ENCODE data around the gene ANP32A. TPM values are rescaled to one million over a fixed set of nuclear protein-coding genes. Genes with fewer than 3 reads are reported as not detected.

Gene ANP32A
- total RNA-seq, 1 experiment from 2014 or later = 220 TPM

DNA sequence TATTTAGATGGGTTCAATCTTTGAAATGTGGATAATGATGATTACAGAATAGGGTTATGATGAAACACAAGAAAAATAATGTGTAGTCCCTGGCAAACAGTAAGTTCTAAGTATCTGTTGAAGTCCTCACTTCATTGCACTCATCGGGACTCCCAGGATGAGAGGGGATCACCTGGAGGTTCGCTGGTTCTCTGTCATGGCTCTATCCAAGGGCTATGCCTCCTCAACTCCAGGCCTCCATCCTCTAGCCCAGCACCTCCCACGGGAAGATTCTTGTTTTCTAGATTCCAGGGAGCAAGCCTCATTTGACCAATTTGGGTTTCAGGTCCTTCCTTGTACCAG lies 45.5 kb downstream of the ANP32A start:
- no TSS peak for BruUV-seq (replicated peaks)
- intact Hi-C loops (cut with micrococcal nuclease) = no loop called here
- DNase-seq (ENCODE audit: low read depth, low spot score) (no peak), ATAC-seq (no peak)
- Histone ChIP-seq H3K4me1 (ENCODE audit: control insufficient read depth in 1 of 2, insufficient read depth in 2 of 2, low read length in 2 of 2) (no peaks in the 10 kb centered on the region), H3K79me2 (ENCODE audit: insufficient read depth, low read length) (no peaks in the 10 kb centered on the region), H3K9me3 (ENCODE audit: control insufficient read depth in 1 of 2, insufficient read depth in 1 of 2, low read depth in 1 of 2, low read length in 2 of 2) (no peaks in the 10 kb centered on the region), H3K4me3 (replicated peaks in 1 of 2; ENCODE audit: low read depth in 1 of 2, low read length in 2 of 2) (no peak overlapping the region), H3K9ac (ENCODE audit: low read length) (no peak overlapping the region), H3K27ac (ENCODE audit: low read depth, low read length) (no peak overlapping the region), H3K36me3 (ENCODE audit: control insufficient read depth in 1 of 2, insufficient read depth in 2 of 2, low read length in 2 of 2) (peaks cover 11 to 13% of the 10 kb centered on the region in 2 experiments; a peak in 3 of 4 replicates), H2AFZ (ENCODE audit: low read depth, low read length, poor library complexity, severe bottlenecking) (no peak overlapping the region), H3K27me3 (ENCODE audit: insufficient read depth, low read length) (no peaks in the 10 kb centered on the region), H3K9me2 (ENCODE audit: insufficient read depth) (no peaks in the 10 kb centered on the region), H4K20me1 (ENCODE audit: insufficient read depth) (no peaks in the 10 kb centered on the region), H3K4me2 (ENCODE audit: low read length) (no peak overlapping the region)
- ChIA-PET CTCF (no interaction called here), POLR2A (no interaction called here), RAD21 (ENCODE audit: low non-redundant PET in 1 of 2, low total read pairs in 2 of 2, uncharacterized antibody in 2 of 2, unreplicated experiment in 2 of 2) (no interaction called here)
- no peak for TF ChIP-seq SRF (IDR thresholded peaks at IDR 0.05; ENCODE audit: low read depth)
- no peak for TF ChIP-seq SP1 (IDR thresholded peaks at IDR 0.05; ENCODE audit: low read depth)
- TF ChIP-seq EGR1 (IDR thresholded peaks at IDR 0.05; ENCODE audit: low read depth) = no peak
- no peak for TF ChIP-seq EZH2phosphoT487 (IDR thresholded peaks at IDR 0.05; ENCODE audit: borderline replicate concordance)
- TF ChIP-seq, protein P1, sequence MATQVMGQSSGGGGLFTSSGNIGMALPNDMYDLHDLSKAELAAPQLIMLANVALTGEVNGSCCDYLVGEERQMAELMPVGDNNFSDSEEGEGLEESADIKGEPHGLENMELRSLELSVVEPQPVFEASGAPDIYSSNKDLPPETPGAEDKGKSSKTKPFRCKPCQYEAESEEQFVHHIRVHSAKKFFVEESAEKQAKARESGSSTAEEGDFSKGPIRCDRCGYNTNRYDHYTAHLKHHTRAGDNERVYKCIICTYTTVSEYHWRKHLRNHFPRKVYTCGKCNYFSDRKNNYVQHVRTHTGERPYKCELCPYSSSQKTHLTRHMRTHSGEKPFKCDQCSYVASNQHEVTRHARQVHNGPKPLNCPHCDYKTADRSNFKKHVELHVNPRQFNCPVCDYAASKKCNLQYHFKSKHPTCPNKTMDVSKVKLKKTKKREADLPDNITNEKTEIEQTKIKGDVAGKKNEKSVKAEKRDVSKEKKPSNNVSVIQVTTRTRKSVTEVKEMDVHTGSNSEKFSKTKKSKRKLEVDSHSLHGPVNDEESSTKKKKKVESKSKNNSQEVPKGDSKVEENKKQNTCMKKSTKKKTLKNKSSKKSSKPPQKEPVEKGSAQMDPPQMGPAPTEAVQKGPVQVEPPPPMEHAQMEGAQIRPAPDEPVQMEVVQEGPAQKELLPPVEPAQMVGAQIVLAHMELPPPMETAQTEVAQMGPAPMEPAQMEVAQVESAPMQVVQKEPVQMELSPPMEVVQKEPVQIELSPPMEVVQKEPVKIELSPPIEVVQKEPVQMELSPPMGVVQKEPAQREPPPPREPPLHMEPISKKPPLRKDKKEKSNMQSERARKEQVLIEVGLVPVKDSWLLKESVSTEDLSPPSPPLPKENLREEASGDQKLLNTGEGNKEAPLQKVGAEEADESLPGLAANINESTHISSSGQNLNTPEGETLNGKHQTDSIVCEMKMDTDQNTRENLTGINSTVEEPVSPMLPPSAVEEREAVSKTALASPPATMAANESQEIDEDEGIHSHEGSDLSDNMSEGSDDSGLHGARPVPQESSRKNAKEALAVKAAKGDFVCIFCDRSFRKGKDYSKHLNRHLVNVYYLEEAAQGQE (IDR thresholded peaks at IDR 0.05; ENCODE audit: low read depth) = no peak
- TF ChIP-seq, protein P2, sequence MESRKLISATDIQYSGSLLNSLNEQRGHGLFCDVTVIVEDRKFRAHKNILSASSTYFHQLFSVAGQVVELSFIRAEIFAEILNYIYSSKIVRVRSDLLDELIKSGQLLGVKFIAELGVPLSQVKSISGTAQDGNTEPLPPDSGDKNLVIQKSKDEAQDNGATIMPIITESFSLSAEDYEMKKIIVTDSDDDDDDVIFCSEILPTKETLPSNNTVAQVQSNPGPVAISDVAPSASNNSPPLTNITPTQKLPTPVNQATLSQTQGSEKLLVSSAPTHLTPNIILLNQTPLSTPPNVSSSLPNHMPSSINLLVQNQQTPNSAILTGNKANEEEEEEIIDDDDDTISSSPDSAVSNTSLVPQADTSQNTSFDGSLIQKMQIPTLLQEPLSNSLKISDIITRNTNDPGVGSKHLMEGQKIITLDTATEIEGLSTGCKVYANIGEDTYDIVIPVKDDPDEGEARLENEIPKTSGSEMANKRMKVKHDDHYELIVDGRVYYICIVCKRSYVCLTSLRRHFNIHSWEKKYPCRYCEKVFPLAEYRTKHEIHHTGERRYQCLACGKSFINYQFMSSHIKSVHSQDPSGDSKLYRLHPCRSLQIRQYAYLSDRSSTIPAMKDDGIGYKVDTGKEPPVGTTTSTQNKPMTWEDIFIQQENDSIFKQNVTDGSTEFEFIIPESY (IDR thresholded peaks at IDR 0.05; ENCODE audit: extremely low read depth, insufficient replicate concordance, low read length) = no peak
- TF ChIP-seq SIN3A (IDR thresholded peaks at IDR 0.05; ENCODE audit: low read depth) = no peak
- TF ChIP-seq FOSL1 (IDR thresholded peaks at IDR 0.05; ENCODE audit: low read depth) = no peak
- TF ChIP-seq POLR2AphosphoS5 (IDR thresholded peaks at IDR 0.05; ENCODE audit: low read depth, low read length) = no peak
- TF ChIP-seq CEBPB (IDR thresholded peaks at IDR 0.05; ENCODE audit: low read depth) = no peak
- TF ChIP-seq TCF7L2 (IDR thresholded peaks at IDR 0.05; ENCODE audit: borderline replicate concordance, extremely low read depth, insufficient read depth, insufficient read length) = no peak
- TF ChIP-seq POLR2A (IDR thresholded peaks at IDR 0.05; ENCODE audit: borderline replicate concordance, extremely low read depth, insufficient read depth, insufficient read length) = no peak
- no peak for TF ChIP-seq ZFX (IDR thresholded peaks at IDR 0.05)
- TF ChIP-seq ZNF274 (IDR thresholded peaks at IDR 0.05; ENCODE audit: low read depth, low read length) = no peak
- no peak for TF ChIP-seq CBX3 (IDR thresholded peaks at IDR 0.05; ENCODE audit: low read depth)
- TF ChIP-seq, protein P3, sequence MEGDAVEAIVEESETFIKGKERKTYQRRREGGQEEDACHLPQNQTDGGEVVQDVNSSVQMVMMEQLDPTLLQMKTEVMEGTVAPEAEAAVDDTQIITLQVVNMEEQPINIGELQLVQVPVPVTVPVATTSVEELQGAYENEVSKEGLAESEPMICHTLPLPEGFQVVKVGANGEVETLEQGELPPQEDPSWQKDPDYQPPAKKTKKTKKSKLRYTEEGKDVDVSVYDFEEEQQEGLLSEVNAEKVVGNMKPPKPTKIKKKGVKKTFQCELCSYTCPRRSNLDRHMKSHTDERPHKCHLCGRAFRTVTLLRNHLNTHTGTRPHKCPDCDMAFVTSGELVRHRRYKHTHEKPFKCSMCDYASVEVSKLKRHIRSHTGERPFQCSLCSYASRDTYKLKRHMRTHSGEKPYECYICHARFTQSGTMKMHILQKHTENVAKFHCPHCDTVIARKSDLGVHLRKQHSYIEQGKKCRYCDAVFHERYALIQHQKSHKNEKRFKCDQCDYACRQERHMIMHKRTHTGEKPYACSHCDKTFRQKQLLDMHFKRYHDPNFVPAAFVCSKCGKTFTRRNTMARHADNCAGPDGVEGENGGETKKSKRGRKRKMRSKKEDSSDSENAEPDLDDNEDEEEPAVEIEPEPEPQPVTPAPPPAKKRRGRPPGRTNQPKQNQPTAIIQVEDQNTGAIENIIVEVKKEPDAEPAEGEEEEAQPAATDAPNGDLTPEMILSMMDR (IDR thresholded peaks at IDR 0.05 in 2 of 3, conservative IDR thresholded peaks at IDR 0.05 in 1 of 3; ENCODE audit: borderline replicate concordance in 1 of 3, insufficient read depth in 1 of 3, low read depth in 2 of 3, low read length in 2 of 3) = no peak
- TF ChIP-seq, protein P4, sequence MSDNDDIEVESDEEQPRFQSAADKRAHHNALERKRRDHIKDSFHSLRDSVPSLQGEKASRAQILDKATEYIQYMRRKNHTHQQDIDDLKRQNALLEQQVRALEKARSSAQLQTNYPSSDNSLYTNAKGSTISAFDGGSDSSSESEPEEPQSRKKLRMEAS (IDR thresholded peaks at IDR 0.05) = no peak
- TF ChIP-seq RAD21 (IDR thresholded peaks at IDR 0.05; ENCODE audit: low read depth) = no peak
- no peak for TF ChIP-seq EZH2 (IDR thresholded peaks at IDR 0.05)
